ENCODE measurements around the gene AVPR2. TPM values are rescaled to one million over a fixed set of nuclear protein-coding genes. Genes with fewer than 3 reads are reported as not detected.

AVPR2 gene
- total RNA-seq, 4 donors from 2014 or later: 1.1 to 2.8 (median 2.6) TPM; not detected in 1

DNA sequence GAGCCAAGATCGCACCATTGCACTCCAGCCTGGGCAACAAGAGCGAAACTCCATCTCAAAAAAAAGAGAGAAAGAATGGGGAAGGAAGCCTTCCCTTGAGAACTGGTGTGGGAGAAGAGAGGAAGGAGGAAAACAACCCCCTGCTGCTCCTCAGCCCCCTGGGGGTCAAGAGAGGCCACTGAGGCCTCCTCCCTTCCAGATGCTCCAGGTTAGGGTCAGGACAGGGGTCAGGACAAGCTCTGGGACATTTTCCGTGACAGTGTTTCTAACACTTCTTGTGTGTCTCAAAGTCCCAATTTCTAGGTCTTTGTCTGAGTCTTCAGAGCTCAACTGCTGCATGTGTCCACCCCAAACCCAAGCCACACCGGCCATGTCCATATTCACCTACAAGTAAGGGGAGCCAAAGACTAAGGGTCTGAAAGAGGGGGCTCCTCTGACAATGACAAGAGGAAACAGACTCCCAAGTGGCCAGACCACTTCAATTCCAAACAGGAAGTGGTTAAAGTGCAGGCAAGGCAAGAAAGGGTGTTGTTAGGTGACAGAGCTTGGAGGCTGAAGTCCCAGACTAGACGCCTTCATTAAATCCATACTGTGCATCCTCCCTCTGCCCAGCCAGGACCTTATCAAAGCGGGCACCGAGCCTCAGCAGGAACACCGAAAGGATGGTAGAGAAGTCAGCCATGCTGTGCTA, 26.8 kb upstream of the AVPR2 start:
- peaks cover 2% of the 10 kb centered on the region for H3K27me3 ChIP-seq
- WGBS, 2 donors: 72 to 82% methylated on average over 3 to 5 of the region's 8 CpGs
- H3K36me3 ChIP-seq: no peaks in the 10 kb centered on the region
- intact Hi-C loops (cut with DNase I): loop anchor here (10.0 kb wide), 1 partner anchor 57 kb away; the partner anchor contains the start of gene NAA10
- H3K27ac ChIP-seq: no peak overlapping the region
- TF ChIP-seq POLR2A (IDR thresholded peaks at IDR 0.05): no peak
- TF ChIP-seq, protein P1, sequence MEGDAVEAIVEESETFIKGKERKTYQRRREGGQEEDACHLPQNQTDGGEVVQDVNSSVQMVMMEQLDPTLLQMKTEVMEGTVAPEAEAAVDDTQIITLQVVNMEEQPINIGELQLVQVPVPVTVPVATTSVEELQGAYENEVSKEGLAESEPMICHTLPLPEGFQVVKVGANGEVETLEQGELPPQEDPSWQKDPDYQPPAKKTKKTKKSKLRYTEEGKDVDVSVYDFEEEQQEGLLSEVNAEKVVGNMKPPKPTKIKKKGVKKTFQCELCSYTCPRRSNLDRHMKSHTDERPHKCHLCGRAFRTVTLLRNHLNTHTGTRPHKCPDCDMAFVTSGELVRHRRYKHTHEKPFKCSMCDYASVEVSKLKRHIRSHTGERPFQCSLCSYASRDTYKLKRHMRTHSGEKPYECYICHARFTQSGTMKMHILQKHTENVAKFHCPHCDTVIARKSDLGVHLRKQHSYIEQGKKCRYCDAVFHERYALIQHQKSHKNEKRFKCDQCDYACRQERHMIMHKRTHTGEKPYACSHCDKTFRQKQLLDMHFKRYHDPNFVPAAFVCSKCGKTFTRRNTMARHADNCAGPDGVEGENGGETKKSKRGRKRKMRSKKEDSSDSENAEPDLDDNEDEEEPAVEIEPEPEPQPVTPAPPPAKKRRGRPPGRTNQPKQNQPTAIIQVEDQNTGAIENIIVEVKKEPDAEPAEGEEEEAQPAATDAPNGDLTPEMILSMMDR (IDR thresholded peaks at IDR 0.05): no peak
- H3K9me3 ChIP-seq: no peaks in the 10 kb centered on the region
- DNase-seq: no peak
- H3K4me3 ChIP-seq (replicated peaks in 1 of 3): no peak overlapping the region
- no peaks in the 10 kb centered on the region for H3K4me1 ChIP-seq

DNA sequence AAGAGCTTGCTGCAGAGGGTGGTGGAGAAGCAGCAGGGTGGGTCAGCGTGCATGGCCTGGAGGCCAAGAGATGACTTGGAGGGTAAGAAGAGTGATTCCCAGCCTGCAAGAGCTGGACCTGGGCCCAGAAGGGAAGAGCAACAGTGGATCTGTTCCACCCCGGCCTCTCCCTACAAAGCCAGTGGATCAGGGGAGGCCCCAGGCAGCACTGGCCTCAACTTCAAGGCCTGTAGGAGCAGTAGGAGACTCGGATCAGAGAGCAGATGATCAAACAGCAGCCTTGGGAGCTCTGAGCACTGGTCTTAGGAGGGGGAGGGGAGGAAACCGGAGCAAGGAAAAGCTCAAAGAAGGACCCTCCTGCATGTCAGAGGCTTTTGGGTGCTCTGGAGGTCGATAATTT, 26.1 kb upstream of the AVPR2 start:
- peaks cover 5% of the 10 kb centered on the region for H3K27me3 ChIP-seq
- no peak for TF ChIP-seq POLR2A (IDR thresholded peaks at IDR 0.05)
- TF ChIP-seq, protein P1 (IDR thresholded peaks at IDR 0.05): no peak

DNA sequence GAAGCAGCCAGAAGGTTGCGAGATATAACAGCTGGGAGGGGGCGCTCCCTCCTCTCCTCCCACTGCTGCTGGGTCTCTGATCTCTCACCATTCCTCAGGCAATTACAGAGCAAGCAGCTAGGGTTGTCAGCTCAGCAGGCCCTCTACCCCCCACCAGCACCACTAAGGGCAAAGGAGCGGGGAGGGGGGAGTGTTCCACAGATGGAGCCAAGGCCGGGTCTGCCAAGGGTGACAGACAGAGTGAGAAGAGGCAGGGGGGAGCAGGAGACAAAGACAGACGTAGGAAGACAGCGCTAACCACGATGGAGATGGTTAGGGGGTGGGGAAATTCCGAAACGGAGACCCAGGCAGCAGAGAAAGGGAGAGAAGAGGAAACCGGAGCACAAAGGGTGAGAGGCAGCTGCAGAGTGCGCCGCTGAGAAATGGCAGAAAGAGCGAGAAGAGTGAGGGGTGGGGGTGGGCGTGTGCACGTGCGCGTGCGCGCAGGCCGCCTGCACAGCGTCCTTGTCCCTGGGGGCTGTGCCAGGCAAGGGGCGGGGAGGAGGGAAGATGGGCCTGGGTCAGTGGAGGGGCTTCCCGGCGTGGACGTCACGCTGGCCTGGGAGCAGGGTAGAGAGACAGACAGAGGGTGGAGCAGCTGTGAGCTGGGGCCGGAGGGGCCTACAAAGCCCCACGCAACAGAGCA, 25.4 kb upstream of the AVPR2 start:
- no peak overlapping the region for H3K4me3 ChIP-seq (replicated peaks in 1 of 3)
- H3K4me1 ChIP-seq: no peaks in the 10 kb centered on the region
- H3K27me3 ChIP-seq: peaks cover 6% of the 10 kb centered on the region
- no peak overlapping the region for H3K27ac ChIP-seq
- intact Hi-C loops (cut with DNase I): loop anchor here (10.0 kb wide), 1 partner anchor 56 kb away; the partner anchor contains the start of gene NAA10
- DNase-seq: no peak
- no peak for TF ChIP-seq POLR2A (IDR thresholded peaks at IDR 0.05)
- TF ChIP-seq, protein P1 (IDR thresholded peaks at IDR 0.05): no peak
- no peaks in the 10 kb centered on the region for H3K36me3 ChIP-seq
- H3K9me3 ChIP-seq: no peaks in the 10 kb centered on the region
- 5 to 9% methylated on average over 17 of the region's 28 CpGs for WGBS, 2 donors

More for the DNA sequence above, 26.1 kb upstream of the AVPR2 start:
- WGBS, 2 donors: 26 to 47% methylated on average over 5 of the region's 5 CpGs
- DNase-seq: no peak
- Histone ChIP-seq H3K4me1 (no peaks in the 10 kb centered on the region), H3K36me3 (no peaks in the 10 kb centered on the region), H3K9me3 (no peaks in the 10 kb centered on the region), H3K4me3 (replicated peaks in 1 of 3) (no peak overlapping the region), H3K27ac (no peak overlapping the region)
- intact Hi-C loops (cut with DNase I): loop anchor here (10.0 kb wide), 1 partner anchor 56 kb away; the partner anchor contains the start of gene NAA10

DNA sequence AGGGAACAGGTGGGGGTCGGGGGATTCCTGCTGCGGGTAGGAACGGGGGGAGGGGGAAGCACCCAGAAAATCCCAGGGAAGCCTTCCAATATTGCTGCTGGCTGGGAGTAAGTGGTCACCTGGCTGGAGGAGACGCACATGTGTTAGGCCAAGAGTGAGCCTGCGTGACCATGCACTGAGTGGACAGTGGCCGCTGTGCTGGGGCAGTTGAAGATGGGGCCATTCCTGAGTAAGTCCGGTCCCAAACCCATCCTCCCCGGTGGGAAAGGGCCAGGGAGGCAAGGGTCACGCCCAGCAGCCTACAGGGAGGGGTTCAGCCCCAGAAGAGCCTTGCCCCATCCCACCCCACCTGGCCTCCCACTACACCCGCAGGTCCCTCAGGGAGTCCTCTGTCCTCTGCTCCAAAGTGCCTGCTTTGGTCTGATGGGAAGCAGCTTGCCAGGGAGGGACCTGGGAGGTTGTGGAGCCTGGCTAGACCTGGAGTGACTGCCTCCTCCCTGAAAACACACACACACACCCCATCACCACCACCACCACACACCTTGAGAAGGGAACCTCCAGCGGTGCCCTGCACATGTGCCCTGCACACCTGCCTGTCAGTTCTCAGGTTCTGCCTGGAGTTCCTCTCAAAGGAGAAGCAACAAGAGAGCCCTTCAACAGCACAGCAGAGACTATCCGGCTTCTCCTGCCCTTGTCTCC, 24.6 kb upstream of the AVPR2 start:
- H3K36me3 ChIP-seq: no peaks in the 10 kb centered on the region
- H3K4me3 ChIP-seq (replicated peaks in 1 of 3): no peak overlapping the region
- 39 to 60% methylated on average over 2 to 6 of the region's 12 CpGs for WGBS, 2 donors
- no peaks in the 10 kb centered on the region for H3K4me1 ChIP-seq
- H3K27me3 ChIP-seq: peaks cover 14% of the 10 kb centered on the region
- intact Hi-C loops (cut with DNase I): loop anchor here (10.0 kb wide), 1 partner anchor 55 kb away; the partner anchor contains the start of gene NAA10
- no peak for DNase-seq
- H3K27ac ChIP-seq: no peak overlapping the region
- TF ChIP-seq, protein P1 (IDR thresholded peaks at IDR 0.05): no peak
- TF ChIP-seq POLR2A (IDR thresholded peaks at IDR 0.05): no peak
- H3K9me3 ChIP-seq: no peaks in the 10 kb centered on the region
